Fibroblast of mammary gland (primary cell): Measurements from ENCODE around the gene VPS37C.

ENCODE experiments used
- DNase-seq: peaks from one replicate; pipeline ENCODE4 v3.0.0-alpha.2; 2010; ENCODE audit warnings: low read depth
- H3K4me3 ChIP-seq: 2 replicates; pipeline ENCODE4 v1.5.1; 2011; ENCODE audit warnings: low read depth, mild to moderate bottlenecking, low read length, moderate library complexity; ENCODE audit not compliant: control insufficient read depth
- TF ChIP-seq, protein P1 (sequence below): conservative IDR thresholded peaks from 2 replicates; pipeline ENCODE4 v1.5.1; 2011; ENCODE audit warnings: low read depth, low read length, inconsistent platforms; ENCODE audit not compliant: control insufficient read depth, insufficient read depth

The VPS37C gene

GRCh38 chr11:61195719-61196118 lies 34.5 kb upstream of the VPS37C start:
- TF ChIP-seq, protein P1, sequence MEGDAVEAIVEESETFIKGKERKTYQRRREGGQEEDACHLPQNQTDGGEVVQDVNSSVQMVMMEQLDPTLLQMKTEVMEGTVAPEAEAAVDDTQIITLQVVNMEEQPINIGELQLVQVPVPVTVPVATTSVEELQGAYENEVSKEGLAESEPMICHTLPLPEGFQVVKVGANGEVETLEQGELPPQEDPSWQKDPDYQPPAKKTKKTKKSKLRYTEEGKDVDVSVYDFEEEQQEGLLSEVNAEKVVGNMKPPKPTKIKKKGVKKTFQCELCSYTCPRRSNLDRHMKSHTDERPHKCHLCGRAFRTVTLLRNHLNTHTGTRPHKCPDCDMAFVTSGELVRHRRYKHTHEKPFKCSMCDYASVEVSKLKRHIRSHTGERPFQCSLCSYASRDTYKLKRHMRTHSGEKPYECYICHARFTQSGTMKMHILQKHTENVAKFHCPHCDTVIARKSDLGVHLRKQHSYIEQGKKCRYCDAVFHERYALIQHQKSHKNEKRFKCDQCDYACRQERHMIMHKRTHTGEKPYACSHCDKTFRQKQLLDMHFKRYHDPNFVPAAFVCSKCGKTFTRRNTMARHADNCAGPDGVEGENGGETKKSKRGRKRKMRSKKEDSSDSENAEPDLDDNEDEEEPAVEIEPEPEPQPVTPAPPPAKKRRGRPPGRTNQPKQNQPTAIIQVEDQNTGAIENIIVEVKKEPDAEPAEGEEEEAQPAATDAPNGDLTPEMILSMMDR = no peak
- no peak for DNase-seq
- no peak overlapping the region for H3K4me3 ChIP-seq

DNA sequence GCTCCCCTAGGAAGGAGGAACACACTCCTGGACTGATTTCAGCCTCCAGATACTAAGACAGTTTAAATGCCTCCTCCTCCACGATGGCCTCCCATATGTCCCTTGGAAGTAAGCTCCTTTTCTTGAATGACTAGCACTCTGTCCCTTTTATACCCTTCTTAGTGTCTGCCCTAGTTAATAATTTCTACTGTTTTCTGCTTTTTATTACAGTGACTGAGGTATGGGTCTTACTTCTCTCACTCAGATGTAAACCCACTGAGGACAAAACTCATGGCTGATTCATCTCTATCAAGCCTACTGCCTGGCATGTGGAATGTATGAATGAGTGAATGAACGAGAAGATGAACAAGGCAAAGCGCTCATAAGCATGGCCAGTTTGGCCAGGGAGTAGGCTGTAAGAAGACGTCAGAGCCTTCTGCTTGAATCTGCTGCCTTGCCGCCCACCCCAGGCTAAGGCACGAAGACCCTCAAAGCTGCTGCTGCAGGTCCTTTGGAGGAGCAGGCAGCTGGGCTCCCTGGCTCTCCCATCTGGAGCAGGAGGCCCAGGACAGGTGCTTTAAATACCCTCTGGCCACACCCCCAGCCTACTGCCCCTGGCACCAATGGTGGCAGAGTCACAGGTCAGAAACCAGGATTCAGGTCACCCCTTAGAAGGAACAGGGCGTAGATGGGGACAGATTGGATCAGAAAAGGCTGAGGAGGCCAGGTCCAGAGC lies 33.9 kb upstream of the VPS37C start:
- TF ChIP-seq, protein P1 = no peak
- no peak for DNase-seq
- H3K4me3 ChIP-seq = no peak overlapping the region

- DNase-seq = no peak
- H3K4me3 ChIP-seq = no peak overlapping the region
- TF ChIP-seq, protein P1 = no peak
Observed at GRCh38 chr11:61194169-61194671, 33.0 kb upstream of the VPS37C start.

DNA sequence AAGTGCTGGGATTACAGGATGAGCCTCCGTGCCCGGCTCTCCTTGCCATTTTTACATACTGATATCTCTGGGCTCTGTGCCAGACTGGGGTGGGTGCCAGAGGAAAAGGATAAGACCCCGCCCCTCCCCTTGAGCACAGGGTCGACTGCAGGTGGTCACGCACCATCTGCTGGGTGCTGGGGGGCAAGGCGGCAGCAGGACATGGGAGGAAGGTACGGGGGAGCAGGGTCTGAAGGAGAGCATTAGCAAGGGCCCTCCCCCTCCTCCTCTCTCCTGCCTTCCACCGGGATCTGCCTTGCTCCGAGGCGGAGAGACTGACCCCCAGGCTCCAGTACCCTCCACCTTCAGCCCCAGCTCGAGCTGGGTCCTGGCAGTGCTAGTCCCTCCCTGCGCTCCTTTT lies 32.4 kb upstream of the VPS37C start:
- no peak overlapping the region for H3K4me3 ChIP-seq
- TF ChIP-seq, protein P1 = no peak
- no peak for DNase-seq

DNA sequence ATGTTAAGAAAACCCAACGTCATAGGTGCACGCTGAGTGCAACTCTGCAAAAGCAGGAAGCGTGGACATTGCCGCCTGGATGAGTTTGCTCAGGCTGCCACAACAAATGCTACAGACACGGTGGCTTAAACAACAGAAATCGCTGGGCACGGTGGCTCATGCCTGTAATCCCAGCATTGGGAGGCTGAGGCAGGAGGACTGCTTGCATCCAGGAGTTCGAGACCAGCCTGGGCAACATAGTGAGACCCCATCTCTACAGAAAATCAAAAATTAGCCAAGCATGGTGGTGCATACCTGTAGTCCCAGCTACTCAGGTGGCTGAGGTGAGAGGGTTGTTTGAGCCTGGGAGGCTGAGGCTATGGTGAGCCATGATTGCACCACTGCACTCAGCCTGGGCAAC lies 28.7 kb upstream of the VPS37C start:
- no peak for DNase-seq
- TF ChIP-seq, protein P1 = no peak
- H3K4me3 ChIP-seq = no peak overlapping the region

DNA sequence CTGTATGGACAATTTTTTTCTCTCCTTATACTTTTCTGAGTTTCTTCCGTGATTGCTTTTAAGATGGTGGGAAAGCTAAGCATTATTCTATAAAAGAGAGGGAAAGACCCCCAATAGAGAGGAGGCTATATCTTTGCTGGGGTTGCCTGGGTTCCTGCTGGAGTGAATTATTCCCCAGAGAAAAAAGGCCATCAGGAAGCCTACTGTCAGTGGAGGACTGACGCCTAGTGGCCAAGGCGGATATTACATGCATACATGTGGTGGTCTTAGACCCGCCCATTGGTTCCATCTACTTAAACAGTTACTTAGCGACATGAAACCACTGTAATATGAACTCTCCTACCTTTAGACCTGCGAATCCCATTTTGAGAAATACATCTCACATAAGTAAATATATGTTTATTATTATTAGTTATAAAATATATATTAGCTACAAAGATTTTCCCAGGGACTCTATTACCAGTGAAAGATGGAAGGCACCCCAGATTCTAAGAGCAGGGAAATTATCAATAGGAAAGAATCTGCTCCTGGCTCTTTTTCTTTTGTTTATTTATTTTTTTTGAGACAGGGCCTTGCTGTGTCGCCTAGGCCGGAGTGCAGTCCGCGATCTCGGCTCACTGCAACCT lies 26.4 kb upstream of the VPS37C start:
- H3K4me3 ChIP-seq = no peak overlapping the region
- peak; percentile 80 for DNase-seq
- TF ChIP-seq, protein P1 = peak; percentile 97
